Heart right ventricle (tissue), 16 donors: ENCODE measurements around the gene DUSP1. TPM values are rescaled to one million over a fixed set of nuclear protein-coding genes. Genes with fewer than 3 reads are reported as not detected.

Experiments used
- ATAC-seq, 8 donors: fragments of 200-7000 bp; cut with Tn5 transposase; one replicate each; pipeline ENCODE4 v1.9.1; 2020; ENCODE audit warnings: mild to moderate bottlenecking in 8 of 8, moderate library complexity in 8 of 8, moderate number of reproducible peaks in 1 of 8
- DNase-seq, 2 donors: peaks; one replicate each; pipeline ENCODE4 v3.0.0-alpha.2; 2020
- H3K27ac ChIP-seq, 10 donors: fragments of 200-600 bp; sonication (generic) in 2 of 10; one replicate each; pipeline versions ENCODE4 v1.5.0 to v1.8.0; 2020 to 2022; ENCODE audit warnings: mild to moderate bottlenecking in 3 of 10
- H3K27me3 ChIP-seq, 7 donors: fragments of 200-600 bp; one replicate each; pipeline ENCODE4 v1.8.0; 2021 to 2022; ENCODE audit warnings: mild to moderate bottlenecking in 2 of 7
- H3K36me3 ChIP-seq, 9 donors: fragments of 200-600 bp; sonication (generic) in 1 of 9; one replicate each; pipeline versions ENCODE4 v1.5.0 to v1.8.0; 2020 to 2022; ENCODE audit warnings: mild to moderate bottlenecking in 2 of 9
- H3K4me1 ChIP-seq, 9 donors: fragments of 200-600 bp; sonication (generic) in 1 of 9; one replicate each; pipeline versions ENCODE4 v1.5.0 to v1.8.0; 2020 to 2022; ENCODE audit warnings: mild to moderate bottlenecking in 4 of 9
- H3K4me3 ChIP-seq, 10 donors: fragments of 200-600 bp; sonication (generic) in 2 of 10; one replicate each; pipeline versions ENCODE4 v1.5.0 to v1.8.0; 2020 to 2022; ENCODE audit warnings: mild to moderate bottlenecking in 7 of 10, moderate library complexity in 2 of 10
- H3K9me3 ChIP-seq, 11 donors: fragments of 200-600 bp in 10 of 11; sonication (generic) in 2 of 11; one replicate each; pipeline versions ENCODE4 v1.5.0 to v1.8.0; 2013 to 2022; ENCODE audit warnings: mild to moderate bottlenecking in 2 of 11, control low read depth in 1 of 11, moderate library complexity in 1 of 11
- WGBS, 2 donors: extraction: QIAGEN DNeasy Blood & Tissue Kit; methylation state at CpG; one replicate each; pipeline ENCODE4 v1.1.7; 2013; ENCODE audit warnings: inconsistent platforms in 1 of 2; 5-methylcytosine and 5-hydroxymethylcytosine counted together
- intact Hi-C, 10 donors: fragments of 100-400 bp; cut with DNase I; formaldehyde crosslinking; loops; one replicate each; pipeline versions ENCODE4 v1.11.1 to v1.14.2; 2022
- polyA plus RNA-seq, 2 donors: library from polyadenylated mRNA; stranded (reverse); fragments of 200-250 nt; gene quantifications; one replicate each; pipeline ENCODE4 v1.2.3, GENCODE V29; 2013
- total RNA-seq, 10 donors: library from RNA; stranded (reverse); fragmentation: NEBNext Ultra II Directional in 3 of 10; extraction: Animal tissue kit (Norgen Biotek cat#: 25700) in 3 of 10; gene quantifications; one replicate each; pipeline versions ENCODE4 v1.2.1 to v1.2.4, GENCODE V29; 2021 to 2023
- TF ChIP-seq, protein P1 (sequence below), 9 donors: fragments of 200-600 bp; sonication (generic) in 2 of 9; IDR thresholded peaks; one replicate each; pipeline versions ENCODE4 v1.5.0 to v1.8.0; 2021 to 2022; ENCODE audit warnings: antibody characterized with exemption in 9 of 9, mild to moderate bottlenecking in 5 of 9, moderate library complexity in 1 of 9
- donor health status: Arrhythmogenic right ventricular cardiomyopathy.
- donor health status: ischemic (EF 13 %, LVEDD 7.1; RV severe dilation, severe dysfunction).
- donor health status: healthy with polysubstance abuse.
- donor health status: DM: no; HTN: yes; CAD: no.
- donor health status: DM: no; HTN: no; CAD: no.
- donor health status: ischemic (EF 25% LVEDD 6.9; RV normal size, moderate dysfunction).
- donor health status: ischemic (EF 25% LVEDD 5.7; RV mildly dilated, moderate dysfunction).
- donor health status: healthy.
- donor health status: DM: yes; HTN: yes; CAD: no.
- donor health status: Ischemic cardiomyopathy.
- donor health status: ischemic (EF 35%, LVEDD 5.7; RV mildly dilated, moderate dysfunction).
- donor health status: nonischemic (EF 11% LVEDD 7.7; RV severe dilation, severe dysfunction).
- donor health status: DM: yes; HTN: yes; CAD: no.
- donor health status: PGD.
- donor health status: ischemic (EF 29% LVEDD 5.4; RV normal size, mild dysfunction).
- donor health status: nonischemic (EF 23%, LVEDD 6.1; RV moderate dilation, normal function).

DUSP1 gene
- total and polyA plus RNA-seq, 12 donors = 33.3 to 215 (median 125) TPM

GRCh38 chr5:172775326-172776234 lies 4.6 kb upstream of the DUSP1 start:
- Histone ChIP-seq H3K4me3 (no peak overlapping the region), H3K9me3 (no peaks in the 10 kb centered on the region), H3K36me3 (peaks cover 0 to 2% (median 0%) of the 10 kb centered on the region in 9 donors), H3K27me3 (no peaks in the 10 kb centered on the region), H3K27ac (peak overlapping the region in 3 of 10 donors; percentile 4 to 100 (median 100)), H3K4me1 (peaks cover 2 to 79% (median 16%) of the 10 kb centered on the region in 9 donors)
- DNase-seq (peak in 1 of 2 donors; percentile 53), ATAC-seq (peak in 1 of 8 donors; percentile 10)
- WGBS, 2 donors = 93 to 95% methylated on average over 11 of the region's 11 CpGs
- TF ChIP-seq, protein P1, sequence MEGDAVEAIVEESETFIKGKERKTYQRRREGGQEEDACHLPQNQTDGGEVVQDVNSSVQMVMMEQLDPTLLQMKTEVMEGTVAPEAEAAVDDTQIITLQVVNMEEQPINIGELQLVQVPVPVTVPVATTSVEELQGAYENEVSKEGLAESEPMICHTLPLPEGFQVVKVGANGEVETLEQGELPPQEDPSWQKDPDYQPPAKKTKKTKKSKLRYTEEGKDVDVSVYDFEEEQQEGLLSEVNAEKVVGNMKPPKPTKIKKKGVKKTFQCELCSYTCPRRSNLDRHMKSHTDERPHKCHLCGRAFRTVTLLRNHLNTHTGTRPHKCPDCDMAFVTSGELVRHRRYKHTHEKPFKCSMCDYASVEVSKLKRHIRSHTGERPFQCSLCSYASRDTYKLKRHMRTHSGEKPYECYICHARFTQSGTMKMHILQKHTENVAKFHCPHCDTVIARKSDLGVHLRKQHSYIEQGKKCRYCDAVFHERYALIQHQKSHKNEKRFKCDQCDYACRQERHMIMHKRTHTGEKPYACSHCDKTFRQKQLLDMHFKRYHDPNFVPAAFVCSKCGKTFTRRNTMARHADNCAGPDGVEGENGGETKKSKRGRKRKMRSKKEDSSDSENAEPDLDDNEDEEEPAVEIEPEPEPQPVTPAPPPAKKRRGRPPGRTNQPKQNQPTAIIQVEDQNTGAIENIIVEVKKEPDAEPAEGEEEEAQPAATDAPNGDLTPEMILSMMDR (IDR thresholded peaks at IDR 0.05) = no peak
- intact Hi-C loops = loop anchor here in 7 of 10 donors (2.0 to 10.0 kb wide), 7 partner anchors 49 to 159 kb away; no protein-coding TSS in a partner anchor

DNA sequence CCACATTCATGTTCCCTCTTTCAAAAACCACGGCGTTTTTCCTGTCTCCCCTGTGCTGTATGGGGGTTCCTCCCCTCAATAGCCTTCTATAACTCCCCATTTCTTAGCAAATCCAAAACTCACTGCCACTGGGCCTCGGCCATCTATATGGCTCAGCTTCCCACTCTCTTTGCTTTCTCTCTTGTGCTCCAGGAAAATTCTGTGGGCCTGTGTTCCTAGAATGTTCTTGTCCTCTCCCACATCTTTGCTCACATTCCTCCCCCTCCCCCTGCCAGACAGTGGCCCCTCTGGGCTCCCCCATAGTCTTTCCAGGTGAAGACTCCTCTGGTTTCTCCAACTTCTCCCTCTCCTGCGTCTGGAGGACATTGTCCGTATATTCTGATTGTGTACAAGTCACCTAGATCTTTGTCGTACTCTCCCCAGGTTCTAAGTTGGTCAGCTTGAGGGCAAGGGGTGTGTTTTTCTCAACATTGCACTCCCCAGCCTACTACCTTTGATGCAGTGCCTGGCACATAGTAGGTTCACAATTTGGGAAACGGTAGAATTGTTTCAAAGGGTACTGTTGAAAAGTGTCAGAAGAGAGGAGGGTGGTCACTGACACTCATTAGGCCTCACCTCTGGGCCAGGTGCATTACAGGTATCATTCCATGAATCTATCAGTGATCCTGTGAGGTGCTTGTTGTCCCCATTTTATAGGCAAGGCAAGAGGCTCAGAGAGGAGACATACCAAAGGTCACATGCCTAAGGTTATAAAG lies 3.7 kb upstream of the DUSP1 start:
- WGBS, 2 donors = 86 to 94% methylated on average over 7 of the region's 7 CpGs
- intact Hi-C loops = loop anchor here in 8 of 10 donors (5.0 to 10.0 kb wide), 12 partner anchors 50 to 160 kb away; no protein-coding TSS in a partner anchor
- TF ChIP-seq, protein P1 (IDR thresholded peaks at IDR 0.05) = no peak

GRCh38 chr5:172773481-172774469 lies 2.8 kb upstream of the DUSP1 start:
- intact Hi-C loops = loop anchor here (2.0 to 10.0 kb wide), 14 partner anchors 51 to 161 kb away; no protein-coding TSS in a partner anchor
- 78 to 86% methylated on average over 11 of the region's 11 CpGs for WGBS, 2 donors
- ATAC-seq (no peak), DNase-seq (no peak)
- peak overlapping the region; percentile 95 to 100 (median 100) for H3K27ac ChIP-seq
- TF ChIP-seq, protein P1 (IDR thresholded peaks at IDR 0.05) = no peak
- no peaks in the 10 kb centered on the region for H3K9me3 ChIP-seq
- peaks cover 2 to 87% (median 20%) of the 10 kb centered on the region in 9 donors for H3K4me1 ChIP-seq
- H3K27me3 ChIP-seq = no peaks in the 10 kb centered on the region
- no peak overlapping the region for H3K4me3 ChIP-seq
- peaks cover 3 to 19% (median 12%) of the 10 kb centered on the region in 9 donors for H3K36me3 ChIP-seq

More for the DNA sequence above, 3.7 kb upstream of the DUSP1 start:
- Histone ChIP-seq H3K36me3 (peaks cover 0 to 10% (median 3%) of the 10 kb centered on the region in 9 donors), H3K9me3 (no peaks in the 10 kb centered on the region), H3K4me1 (peaks cover 2 to 82% (median 16%) of the 10 kb centered on the region in 9 donors), H3K27ac (peak overlapping the region in 4 of 10 donors; percentile 1 to 100 (median 98)), H3K4me3 (no peak overlapping the region), H3K27me3 (no peaks in the 10 kb centered on the region)
- ATAC-seq (no peak), DNase-seq (no peak)
